GM18951 (cell line): ENCODE results near the gene CES5A.
"Not testable (repeated sequence)": the region's sequence is repeated elsewhere in the genome, so short reads cannot be mapped to it uniquely, and the experiment has no call there.

Source experiments
- POLR2A ChIP-seq: IDR thresholded peaks from 4 replicates; pipeline ENCODE4 v1.6.1; 2011; ENCODE audit warnings: mild to moderate bottlenecking; ENCODE audit not compliant: insufficient read length, insufficient read depth; ENCODE audit errors: extremely low read depth
- in situ Hi-C: fragments of 300-500 bp; cut with MboI; formaldehyde crosslinking; loops from one replicate; pipeline ENCODE4 v1.12.0; 2022; ENCODE audit warnings: low sequenced_read_pairs, mixed read lengths, inconsistent platforms; ENCODE audit not compliant: unreplicated experiment

Gene CES5A

GRCh38 chr16:55811811-55812210 is 63.4 kb downstream of the CES5A start:
- in situ Hi-C loops = no loop called here

DNA sequence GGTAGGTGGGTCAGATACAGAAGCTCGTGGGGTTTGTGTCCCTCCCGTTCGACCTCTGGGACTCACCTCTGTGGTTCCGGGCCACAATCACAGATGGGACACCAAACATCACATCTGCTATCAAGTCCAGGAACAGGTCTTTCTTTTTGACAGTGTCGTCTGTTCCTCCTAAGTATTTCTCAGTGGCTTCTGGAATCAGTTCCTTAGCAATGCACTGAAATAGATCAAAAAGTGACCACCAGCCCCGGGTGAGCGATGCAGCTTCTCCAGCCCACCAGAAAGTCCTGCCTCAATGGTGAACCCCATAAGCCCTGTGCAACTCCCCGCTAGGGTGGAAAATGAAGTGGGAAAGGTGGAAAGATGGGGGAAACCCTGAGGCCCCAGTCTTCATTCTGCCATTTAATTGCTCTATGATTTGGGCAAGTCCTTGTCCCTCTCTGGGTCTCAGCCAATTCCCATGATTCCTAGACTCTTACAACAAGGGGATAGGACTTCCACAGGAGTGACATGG is 64.7 kb downstream of the CES5A start:
- no peak for TF ChIP-seq POLR2A
- in situ Hi-C loops = no loop called here

More at GRCh38 chr16:55811811-55812210, 63.4 kb downstream of the CES5A start:
- no peak for TF ChIP-seq POLR2A

DNA sequence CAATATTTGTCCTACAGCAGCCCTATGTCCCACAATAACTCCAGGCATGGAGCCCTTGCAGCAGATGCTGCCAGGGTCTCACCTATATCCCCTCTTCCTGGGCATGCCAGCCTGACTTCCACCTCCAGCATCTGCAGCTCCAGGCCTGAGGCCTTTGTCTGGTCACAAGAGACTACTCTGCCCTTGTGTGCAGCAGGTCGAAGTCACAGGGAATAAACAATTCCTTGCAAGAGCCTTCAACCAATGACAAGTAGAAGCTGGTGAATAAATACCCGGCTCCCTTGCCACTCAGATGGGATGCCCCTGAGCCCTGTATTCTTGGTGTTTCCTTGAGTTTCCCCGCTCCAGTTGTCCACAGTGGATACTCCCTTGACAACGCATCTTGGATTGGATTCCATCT is 65.3 kb downstream of the CES5A start:
- no peak for TF ChIP-seq POLR2A
- in situ Hi-C loops = no loop called here

DNA sequence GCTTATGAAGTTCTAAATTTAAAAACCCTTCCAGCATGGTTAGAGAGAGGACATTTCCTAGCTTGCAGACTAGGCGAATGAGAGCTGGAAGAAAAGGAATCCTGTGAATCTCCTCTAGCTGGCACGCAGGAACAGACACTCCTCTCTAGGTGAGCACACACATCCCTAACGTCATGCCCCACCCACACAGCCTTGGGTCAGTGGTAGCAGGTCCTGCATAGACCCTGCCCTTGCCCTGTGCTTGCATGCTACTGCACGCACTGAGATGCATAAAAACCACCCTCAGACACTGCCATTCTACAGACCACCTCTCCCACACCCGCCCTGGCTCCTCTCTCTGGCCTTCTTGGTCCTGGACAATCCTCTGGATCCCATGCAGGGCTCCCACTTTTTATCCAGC is 65.8 kb downstream of the CES5A start:
- in situ Hi-C loops = no loop called here
- no peak for TF ChIP-seq POLR2A

DNA sequence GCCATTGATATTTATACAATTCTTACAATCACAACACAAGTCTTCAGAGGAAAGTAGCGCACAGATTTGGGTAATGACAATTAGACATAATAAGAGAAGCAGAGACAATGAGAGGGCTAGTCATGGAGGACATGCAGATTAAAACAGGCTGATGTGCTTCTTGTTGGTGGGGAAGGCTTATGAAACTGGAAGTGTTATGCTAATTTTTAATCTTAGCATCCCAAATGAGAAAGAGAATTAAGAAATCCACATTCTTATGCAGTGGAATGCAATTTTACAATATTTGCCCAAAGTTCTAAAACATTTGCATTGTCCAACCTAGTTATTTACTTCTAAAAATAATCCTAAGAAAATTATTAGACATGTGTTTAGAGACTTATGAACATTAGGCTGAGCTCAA is 66.9 kb downstream of the CES5A start:
- in situ Hi-C loops = not testable (repeated sequence)

DNA sequence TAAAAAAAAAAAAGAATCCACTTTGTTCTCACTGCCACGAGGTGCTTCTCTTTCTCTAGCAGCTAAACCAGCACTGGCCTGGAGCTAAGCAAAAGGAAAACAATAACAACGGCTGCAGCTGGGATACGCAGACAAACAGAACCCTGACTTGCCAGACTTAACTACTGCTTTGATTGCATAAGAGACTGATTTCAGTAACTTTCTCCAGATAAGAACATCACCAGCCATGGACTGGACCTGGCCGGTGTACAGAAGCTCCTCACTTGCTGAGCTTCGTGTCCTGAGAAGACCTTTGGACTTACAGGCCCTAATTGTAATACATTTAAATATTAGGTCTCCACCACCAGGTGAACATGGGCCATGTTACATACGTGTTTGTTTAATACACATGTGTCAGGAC is 70.1 kb downstream of the CES5A start:
- in situ Hi-C loops = not testable (repeated sequence)

DNA sequence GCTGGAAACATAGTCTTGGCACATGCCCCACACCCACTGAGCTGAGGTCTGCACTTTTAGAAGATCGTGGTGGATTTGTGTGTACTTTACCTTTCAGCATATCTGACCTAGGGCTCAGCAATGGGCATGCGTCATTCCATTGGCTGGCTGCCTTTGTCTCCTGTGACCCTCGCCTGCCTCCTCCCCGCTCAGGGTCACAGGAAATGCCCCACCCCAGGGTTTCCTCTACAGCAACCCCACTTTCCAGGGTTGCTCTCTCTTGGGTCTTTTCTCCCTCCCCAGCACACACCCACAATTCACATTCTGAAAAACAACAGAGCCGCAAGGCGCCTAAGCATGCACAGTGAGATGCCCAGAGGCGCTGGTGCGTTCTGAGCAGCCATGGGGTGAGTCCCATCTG is 71.5 kb downstream of the CES5A start:
- in situ Hi-C loops = not testable (repeated sequence)
